ENCODE data around the gene KSR2.

KSR2 gene

DNA sequence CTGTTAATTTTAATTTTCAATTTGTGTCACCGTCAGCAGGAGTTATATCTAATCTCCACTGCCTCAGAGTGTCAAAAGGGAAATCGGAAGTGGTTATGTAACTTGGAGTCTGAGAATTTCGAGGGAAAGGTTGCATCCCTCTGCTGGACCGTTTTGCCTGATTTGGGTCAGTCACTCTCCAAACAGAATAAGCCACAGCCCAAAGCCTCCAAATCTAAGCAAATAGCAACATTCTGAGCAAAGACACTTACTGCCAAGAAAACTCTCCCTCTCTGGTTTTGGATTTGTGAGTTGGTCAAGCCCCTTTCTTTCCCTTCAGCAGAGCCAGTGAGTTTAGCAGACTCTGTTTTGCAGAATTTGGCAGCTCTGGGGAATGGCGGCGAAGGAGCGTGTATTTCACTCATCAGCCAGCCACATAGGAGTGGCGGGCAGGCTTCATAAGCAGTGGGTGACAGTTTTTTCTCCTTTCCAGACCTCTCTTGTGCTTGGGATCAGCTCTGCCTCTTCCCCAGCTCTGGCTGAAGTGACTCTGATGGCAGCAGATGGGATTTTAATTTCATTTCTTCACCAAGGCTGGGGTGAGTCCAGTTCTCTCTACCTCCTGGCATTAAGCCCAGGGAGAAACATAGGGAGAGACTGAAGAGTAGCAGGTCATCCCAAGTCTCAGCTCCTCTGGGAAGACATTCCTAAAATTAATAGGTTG lies 388.6 kb downstream of the KSR2 start:
- Histone ChIP-seq H3K4me3 (ENCODE audit: low read depth, low read length, poor library complexity, severe bottlenecking) (no peak overlapping the region), H3K4me2 (ENCODE audit: low read length) (no peak overlapping the region), H3K9me2 (ENCODE audit: low read depth, low read length) (no peaks in the 10 kb centered on the region), H2AFZ (ENCODE audit: low read length) (no peak overlapping the region), H4K20me1 (ENCODE audit: insufficient read depth, low read length) (no peaks in the 10 kb centered on the region), H3K36me3 (ENCODE audit: insufficient read depth, low read length) (no peaks in the 10 kb centered on the region), H3K9me3 (ENCODE audit: low read length) (no peaks in the 10 kb centered on the region), H3F3A (ENCODE audit: insufficient read depth, low read length) (no peaks in the 10 kb centered on the region), H3K27ac (ENCODE audit: low read depth, low read length, poor library complexity, severe bottlenecking) (no peak overlapping the region), H3K27me3 (ENCODE audit: insufficient read depth, low read length) (no peaks in the 10 kb centered on the region), H3K9ac (ENCODE audit: low read length) (no peak overlapping the region), H3K79me2 (ENCODE audit: insufficient read depth, low read length) (no peaks in the 10 kb centered on the region), H3K4me1 (ENCODE audit: insufficient read depth, low read length, severe bottlenecking) (no peaks in the 10 kb centered on the region)
- TF ChIP-seq, protein P1, sequence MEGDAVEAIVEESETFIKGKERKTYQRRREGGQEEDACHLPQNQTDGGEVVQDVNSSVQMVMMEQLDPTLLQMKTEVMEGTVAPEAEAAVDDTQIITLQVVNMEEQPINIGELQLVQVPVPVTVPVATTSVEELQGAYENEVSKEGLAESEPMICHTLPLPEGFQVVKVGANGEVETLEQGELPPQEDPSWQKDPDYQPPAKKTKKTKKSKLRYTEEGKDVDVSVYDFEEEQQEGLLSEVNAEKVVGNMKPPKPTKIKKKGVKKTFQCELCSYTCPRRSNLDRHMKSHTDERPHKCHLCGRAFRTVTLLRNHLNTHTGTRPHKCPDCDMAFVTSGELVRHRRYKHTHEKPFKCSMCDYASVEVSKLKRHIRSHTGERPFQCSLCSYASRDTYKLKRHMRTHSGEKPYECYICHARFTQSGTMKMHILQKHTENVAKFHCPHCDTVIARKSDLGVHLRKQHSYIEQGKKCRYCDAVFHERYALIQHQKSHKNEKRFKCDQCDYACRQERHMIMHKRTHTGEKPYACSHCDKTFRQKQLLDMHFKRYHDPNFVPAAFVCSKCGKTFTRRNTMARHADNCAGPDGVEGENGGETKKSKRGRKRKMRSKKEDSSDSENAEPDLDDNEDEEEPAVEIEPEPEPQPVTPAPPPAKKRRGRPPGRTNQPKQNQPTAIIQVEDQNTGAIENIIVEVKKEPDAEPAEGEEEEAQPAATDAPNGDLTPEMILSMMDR (IDR thresholded peaks at IDR 0.05; ENCODE audit: low read length), result no peak
- TF ChIP-seq EZH2 (IDR thresholded peaks at IDR 0.05; ENCODE audit: borderline replicate concordance, low read length), result no peak

DNA sequence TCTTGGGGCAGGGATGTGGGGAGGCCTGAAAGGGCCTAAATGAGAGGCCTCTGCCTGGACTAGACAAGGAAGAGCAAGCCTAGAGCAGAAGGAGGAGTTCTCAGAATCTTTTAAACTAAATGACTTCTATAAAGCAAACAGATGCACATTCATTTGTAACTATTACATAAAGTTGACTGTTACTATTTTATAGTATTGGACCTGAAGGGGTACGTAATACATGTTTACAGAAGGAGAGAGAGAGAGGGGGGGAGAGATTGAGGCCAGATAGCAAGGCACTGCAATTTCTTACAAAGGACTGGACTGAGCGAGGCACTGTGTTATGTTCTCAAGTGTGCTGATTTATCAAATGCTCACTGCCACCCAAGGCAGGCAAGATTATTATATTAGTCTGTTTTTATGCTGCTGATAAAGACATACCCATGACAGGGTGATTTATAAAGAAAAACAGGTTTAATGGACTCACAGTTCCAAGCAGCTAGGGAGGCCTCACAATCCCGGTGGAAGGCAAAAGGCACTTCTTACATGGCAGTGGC lies 391.6 kb downstream of the KSR2 start:
- no peak overlapping the region for H3K27ac ChIP-seq (ENCODE audit: low read depth, low read length, poor library complexity, severe bottlenecking)
- no peak overlapping the region for H2AFZ ChIP-seq (ENCODE audit: low read length)
- H3F3A ChIP-seq (ENCODE audit: insufficient read depth, low read length), result no peaks in the 10 kb centered on the region
- no peaks in the 10 kb centered on the region for H3K79me2 ChIP-seq (ENCODE audit: insufficient read depth, low read length)
- H3K9ac ChIP-seq (ENCODE audit: low read length), result no peak overlapping the region
- no peaks in the 10 kb centered on the region for H3K9me2 ChIP-seq (ENCODE audit: low read depth, low read length)
- H3K9me3 ChIP-seq (ENCODE audit: low read length), result no peaks in the 10 kb centered on the region
- H3K4me2 ChIP-seq (ENCODE audit: low read length), result no peak overlapping the region
- H3K4me1 ChIP-seq (ENCODE audit: insufficient read depth, low read length, severe bottlenecking), result no peaks in the 10 kb centered on the region
- H4K20me1 ChIP-seq (ENCODE audit: insufficient read depth, low read length), result no peaks in the 10 kb centered on the region
- no peak overlapping the region for H3K4me3 ChIP-seq (ENCODE audit: low read depth, low read length, poor library complexity, severe bottlenecking)
- no peaks in the 10 kb centered on the region for H3K27me3 ChIP-seq (ENCODE audit: insufficient read depth, low read length)
- no peaks in the 10 kb centered on the region for H3K36me3 ChIP-seq (ENCODE audit: insufficient read depth, low read length)
- TF ChIP-seq, protein P1 (IDR thresholded peaks at IDR 0.05; ENCODE audit: low read length), result no peak
- TF ChIP-seq EZH2 (IDR thresholded peaks at IDR 0.05; ENCODE audit: borderline replicate concordance, low read length), result no peak

DNA sequence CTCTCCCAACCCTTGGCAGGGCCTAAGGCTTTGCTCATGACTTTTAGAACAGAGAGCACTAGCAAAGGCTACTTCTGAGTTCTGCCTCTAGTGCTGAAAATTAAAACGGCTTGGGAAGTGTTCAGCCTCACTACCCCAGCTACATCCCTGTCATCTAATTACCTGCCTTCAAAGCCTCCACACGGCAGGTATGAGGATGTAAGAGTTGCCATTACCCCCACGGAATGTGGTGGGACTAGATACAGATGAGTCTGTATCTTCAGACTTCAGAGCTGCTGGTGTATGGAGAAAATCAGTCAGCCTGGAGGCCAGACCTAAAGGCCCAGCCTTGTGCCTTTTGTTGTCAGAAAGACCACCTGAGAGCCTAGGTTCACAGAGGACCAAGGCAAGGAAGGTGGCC lies 392.7 kb downstream of the KSR2 start:
- H3K79me2 ChIP-seq (ENCODE audit: insufficient read depth, low read length), result no peaks in the 10 kb centered on the region
- H3F3A ChIP-seq (ENCODE audit: insufficient read depth, low read length), result no peaks in the 10 kb centered on the region
- H3K4me1 ChIP-seq (ENCODE audit: insufficient read depth, low read length, severe bottlenecking), result no peaks in the 10 kb centered on the region
- no peaks in the 10 kb centered on the region for H3K9me2 ChIP-seq (ENCODE audit: low read depth, low read length)
- H3K4me3 ChIP-seq (ENCODE audit: low read depth, low read length, poor library complexity, severe bottlenecking), result no peak overlapping the region
- H4K20me1 ChIP-seq (ENCODE audit: insufficient read depth, low read length), result no peaks in the 10 kb centered on the region
- H2AFZ ChIP-seq (ENCODE audit: low read length), result no peak overlapping the region
- H3K27ac ChIP-seq (ENCODE audit: low read depth, low read length, poor library complexity, severe bottlenecking), result no peak overlapping the region
- H3K9ac ChIP-seq (ENCODE audit: low read length), result no peak overlapping the region
- no peak overlapping the region for H3K4me2 ChIP-seq (ENCODE audit: low read length)
- TF ChIP-seq, protein P1 (IDR thresholded peaks at IDR 0.05; ENCODE audit: low read length), result no peak
- TF ChIP-seq EZH2 (IDR thresholded peaks at IDR 0.05; ENCODE audit: borderline replicate concordance, low read length), result no peak
- H3K36me3 ChIP-seq (ENCODE audit: insufficient read depth, low read length), result no peaks in the 10 kb centered on the region
- H3K9me3 ChIP-seq (ENCODE audit: low read length), result no peaks in the 10 kb centered on the region
- H3K27me3 ChIP-seq (ENCODE audit: insufficient read depth, low read length), result no peaks in the 10 kb centered on the region
